HepG2 (cell line): Measurements from ENCODE around the gene GCN1. TPM values are rescaled to one million over a fixed set of nuclear protein-coding genes. Genes with fewer than 3 reads are reported as not detected.

Source experiments
- GABPA ChIP-seq, 2 experiments: IDR thresholded peaks; 2 replicates each; pipeline ENCODE4 v1.6.1; 2011 to 2016; ENCODE audit warnings: low read depth in 2 of 2, low read length in 1 of 2, missing biosample characterization in 1 of 2, missing genetic modification characterization in 1 of 2
- GMEB1 ChIP-seq: sonication (generic); formaldehyde crosslinking; IDR thresholded peaks from 2 replicates; pipeline ENCODE4 v1.5.1; 2020; ENCODE audit warnings: missing genetic modification reagents, mild to moderate bottlenecking, borderline replicate concordance
- RXRA ChIP-seq: sonication (generic); formaldehyde crosslinking; IDR thresholded peaks from 2 replicates; pipeline ENCODE4 v1.5.1; 2020; ENCODE audit warnings: missing genetic modification reagents
- RXRB ChIP-seq: IDR thresholded peaks from 2 replicates; pipeline ENCODE4 v1.6.1; 2016; ENCODE audit warnings: borderline replicate concordance, missing genetic modification reagents, missing compliant biosample characterization
- SAP130 ChIP-seq: IDR thresholded peaks from 2 replicates; pipeline ENCODE4 v1.6.1; 2016; ENCODE audit warnings: low read depth
- SMAD1 ChIP-seq: sonication (generic); formaldehyde crosslinking; IDR thresholded peaks from 2 replicates; pipeline ENCODE4 v1.4.0; 2020; ENCODE audit warnings: missing genetic modification reagents, low read depth, mild to moderate bottlenecking, borderline replicate concordance
- SP1 ChIP-seq, 2 experiments: fragments of 450-650 bp in 1 of 2; sonication (generic) in 1 of 2; formaldehyde crosslinking in 1 of 2; IDR thresholded peaks; 2 replicates each; pipeline versions ENCODE4 v1.4.0 to v1.6.1; 2016 to 2020; ENCODE audit warnings: missing genetic modification reagents in 1 of 2
- SRY ChIP-seq: sonication (generic); formaldehyde crosslinking; IDR thresholded peaks from 2 replicates; pipeline ENCODE4 v1.8.0; 2022; ENCODE audit warnings: mild to moderate bottlenecking, missing genetic modification reagents
- TFAP4 ChIP-seq: sonication (generic); IDR thresholded peaks from 2 replicates; pipeline ENCODE4 v1.6.1; 2016; ENCODE audit warnings: low read depth, borderline replicate concordance
- WIZ ChIP-seq: sonication (generic); formaldehyde crosslinking; IDR thresholded peaks from 2 replicates; pipeline ENCODE4 v1.5.1; 2020; ENCODE audit warnings: mild to moderate bottlenecking, missing genetic modification reagents
- ZFP36L1 ChIP-seq: sonication (generic); formaldehyde crosslinking; IDR thresholded peaks from 2 replicates; pipeline ENCODE4 v1.8.0; 2022; ENCODE audit warnings: mild to moderate bottlenecking, missing genetic modification reagents, moderate library complexity
- ZNF713 ChIP-seq: sonication (generic); formaldehyde crosslinking; IDR thresholded peaks from 2 replicates; pipeline ENCODE4 v1.4.0; 2020; ENCODE audit warnings: mild to moderate bottlenecking, missing genetic modification reagents
- ZNF83 ChIP-seq: sonication (generic); formaldehyde crosslinking; IDR thresholded peaks from 2 replicates; pipeline ENCODE4 v1.4.0; 2020; ENCODE audit warnings: missing genetic modification reagents, mild to moderate bottlenecking, borderline replicate concordance
- ZSCAN21 ChIP-seq: sonication (generic); formaldehyde crosslinking; IDR thresholded peaks from 2 replicates; pipeline ENCODE4 v1.8.0; 2022; ENCODE audit warnings: mild to moderate bottlenecking, missing genetic modification reagents, moderate library complexity, borderline replicate concordance
- polyA plus RNA-seq, 8 experiments: library from polyadenylated mRNA; depleted of rRNA in 3 of 8; stranded (reverse) in 7 of 8; unstranded in 1 of 8; fragments of >200 nt; fragmentation: Illumina TruSeq in 4 of 8; extraction: Trizol in 4 of 8; gene quantifications; 2 replicates each; pipeline versions ENCODE4 v1.2.1 to v1.2.3, GENCODE V29; 2011 to 2016; ENCODE audit warnings: low read depth in 4 of 8, missing spikeins in 1 of 8, mixed read lengths in 1 of 8; ENCODE audit not compliant: insufficient read depth in 1 of 8
- total RNA-seq, 5 experiments: library from RNA; depleted of rRNA; stranded (reverse); fragments of >200 nt; fragmentation: Illumina TruSeq; extraction: Trizol; gene quantifications; 2 replicates each; pipeline ENCODE4 v1.2.3, GENCODE V29; 2016; ENCODE audit warnings: low read depth in 1 of 5
- TF ChIP-seq, protein P1 (sequence below): sonication (generic); formaldehyde crosslinking; IDR thresholded peaks from 2 replicates; pipeline ENCODE4 v1.4.0; 2020; ENCODE audit warnings: missing genetic modification reagents
- TF ChIP-seq, protein P2 (sequence below): IDR thresholded peaks from 2 replicates; pipeline ENCODE4 v1.6.1; 2012; ENCODE audit warnings: inconsistent platforms
- TF ChIP-seq, protein P3 (sequence below): sonication (generic); formaldehyde crosslinking; IDR thresholded peaks from 2 replicates; pipeline ENCODE4 v1.4.0; 2020; ENCODE audit warnings: missing genetic modification reagents, borderline replicate concordance
- TF ChIP-seq, protein P4 (sequence below): sonication (generic); formaldehyde crosslinking; IDR thresholded peaks from 2 replicates; pipeline ENCODE4 v1.8.0; 2022; ENCODE audit warnings: missing genetic modification reagents, low read depth, mild to moderate bottlenecking, borderline replicate concordance

GCN1 gene
- total and polyA plus RNA-seq, 2 of the 13 experiments (the other 11 are each of a cell fraction or from before 2014, with no cell fraction given): 58.2 to 83.0 TPM

DNA sequence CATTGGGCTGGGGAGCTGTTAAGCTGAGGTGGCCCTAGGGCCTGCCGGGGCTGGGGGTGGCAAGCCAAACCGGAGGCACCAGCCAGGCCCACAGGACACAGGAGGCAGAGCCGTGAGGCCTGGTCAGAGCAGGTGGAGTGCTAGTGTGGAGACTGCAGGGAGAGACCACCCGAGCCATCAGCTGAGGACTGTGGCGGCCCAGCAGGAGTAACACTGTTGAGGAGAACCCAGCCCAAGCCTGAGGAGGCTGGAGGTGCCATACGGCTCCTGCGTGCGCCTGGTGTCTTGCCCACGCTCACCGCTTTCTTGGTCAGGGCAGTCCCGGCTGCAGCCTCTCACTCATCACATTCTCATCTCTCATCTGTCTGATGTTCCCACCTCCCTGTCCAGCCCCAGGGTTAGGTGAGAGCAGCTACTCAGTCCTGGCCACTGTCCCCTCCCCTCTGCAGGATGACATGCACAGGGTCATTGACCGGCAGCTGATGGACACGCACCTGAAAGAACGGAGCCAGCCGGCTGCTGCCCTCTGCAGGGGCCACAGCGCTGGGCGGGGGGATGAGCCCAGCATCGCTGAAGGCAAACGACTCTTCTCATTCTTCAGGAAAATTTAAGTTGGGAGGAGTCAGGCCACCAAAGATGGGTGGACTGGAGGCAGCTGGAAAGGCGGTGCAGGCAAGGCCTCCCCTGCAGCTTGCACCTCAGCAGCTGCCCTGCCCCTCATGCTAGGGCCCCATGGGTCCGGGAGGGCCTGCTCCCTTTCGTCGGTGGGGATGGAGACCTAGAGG is 101.8 kb downstream of the GCN1 start (continued):
- no peak for TF ChIP-seq ZFP36L1 (CRISPR knock-in tag)
- no peak for TF ChIP-seq ZSCAN21 (CRISPR knock-in tag)
- TF ChIP-seq SRY (CRISPR knock-in tag): no peak
- peak; percentile 86; the same call in 1 of the 2 replicates for TF ChIP-seq TFAP4
- peak; percentile 63 for TF ChIP-seq SAP130 (CRISPR knock-in tag)
- TF ChIP-seq RXRA (CRISPR knock-in tag): peak; percentile 93
- TF ChIP-seq, protein P1, sequence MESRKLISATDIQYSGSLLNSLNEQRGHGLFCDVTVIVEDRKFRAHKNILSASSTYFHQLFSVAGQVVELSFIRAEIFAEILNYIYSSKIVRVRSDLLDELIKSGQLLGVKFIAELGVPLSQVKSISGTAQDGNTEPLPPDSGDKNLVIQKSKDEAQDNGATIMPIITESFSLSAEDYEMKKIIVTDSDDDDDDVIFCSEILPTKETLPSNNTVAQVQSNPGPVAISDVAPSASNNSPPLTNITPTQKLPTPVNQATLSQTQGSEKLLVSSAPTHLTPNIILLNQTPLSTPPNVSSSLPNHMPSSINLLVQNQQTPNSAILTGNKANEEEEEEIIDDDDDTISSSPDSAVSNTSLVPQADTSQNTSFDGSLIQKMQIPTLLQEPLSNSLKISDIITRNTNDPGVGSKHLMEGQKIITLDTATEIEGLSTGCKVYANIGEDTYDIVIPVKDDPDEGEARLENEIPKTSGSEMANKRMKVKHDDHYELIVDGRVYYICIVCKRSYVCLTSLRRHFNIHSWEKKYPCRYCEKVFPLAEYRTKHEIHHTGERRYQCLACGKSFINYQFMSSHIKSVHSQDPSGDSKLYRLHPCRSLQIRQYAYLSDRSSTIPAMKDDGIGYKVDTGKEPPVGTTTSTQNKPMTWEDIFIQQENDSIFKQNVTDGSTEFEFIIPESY (CRISPR knock-in tag): 0 out of 2 replicates have a peak, but pooled peaks have one; percentile 28
- TF ChIP-seq, protein P2, sequence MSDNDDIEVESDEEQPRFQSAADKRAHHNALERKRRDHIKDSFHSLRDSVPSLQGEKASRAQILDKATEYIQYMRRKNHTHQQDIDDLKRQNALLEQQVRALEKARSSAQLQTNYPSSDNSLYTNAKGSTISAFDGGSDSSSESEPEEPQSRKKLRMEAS: peak; percentile 39; the same call in 1 of the 2 replicates
- TF ChIP-seq WIZ (CRISPR knock-in tag): no peak
- TF ChIP-seq GABPA (IDR thresholded peaks at IDR 0.05; ENCODE audit: low read depth, low read length): no peak
- TF ChIP-seq GABPA (CRISPR knock-in tag; IDR thresholded peaks at IDR 0.05; ENCODE audit: low read depth): no peak
- TF ChIP-seq SMAD1 (CRISPR knock-in tag): no peak
- TF ChIP-seq, protein P3, sequence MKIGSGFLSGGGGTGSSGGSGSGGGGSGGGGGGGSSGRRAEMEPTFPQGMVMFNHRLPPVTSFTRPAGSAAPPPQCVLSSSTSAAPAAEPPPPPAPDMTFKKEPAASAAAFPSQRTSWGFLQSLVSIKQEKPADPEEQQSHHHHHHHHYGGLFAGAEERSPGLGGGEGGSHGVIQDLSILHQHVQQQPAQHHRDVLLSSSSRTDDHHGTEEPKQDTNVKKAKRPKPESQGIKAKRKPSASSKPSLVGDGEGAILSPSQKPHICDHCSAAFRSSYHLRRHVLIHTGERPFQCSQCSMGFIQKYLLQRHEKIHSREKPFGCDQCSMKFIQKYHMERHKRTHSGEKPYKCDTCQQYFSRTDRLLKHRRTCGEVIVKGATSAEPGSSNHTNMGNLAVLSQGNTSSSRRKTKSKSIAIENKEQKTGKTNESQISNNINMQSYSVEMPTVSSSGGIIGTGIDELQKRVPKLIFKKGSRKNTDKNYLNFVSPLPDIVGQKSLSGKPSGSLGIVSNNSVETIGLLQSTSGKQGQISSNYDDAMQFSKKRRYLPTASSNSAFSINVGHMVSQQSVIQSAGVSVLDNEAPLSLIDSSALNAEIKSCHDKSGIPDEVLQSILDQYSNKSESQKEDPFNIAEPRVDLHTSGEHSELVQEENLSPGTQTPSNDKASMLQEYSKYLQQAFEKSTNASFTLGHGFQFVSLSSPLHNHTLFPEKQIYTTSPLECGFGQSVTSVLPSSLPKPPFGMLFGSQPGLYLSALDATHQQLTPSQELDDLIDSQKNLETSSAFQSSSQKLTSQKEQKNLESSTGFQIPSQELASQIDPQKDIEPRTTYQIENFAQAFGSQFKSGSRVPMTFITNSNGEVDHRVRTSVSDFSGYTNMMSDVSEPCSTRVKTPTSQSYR (CRISPR knock-in tag): 0 out of 2 replicates have a peak, but pooled peaks have one; percentile 12
- no peak for TF ChIP-seq ZNF83
- TF ChIP-seq GMEB1 (CRISPR knock-in tag): no peak
- TF ChIP-seq SP1 (IDR thresholded peaks at IDR 0.05): no peak
- TF ChIP-seq SP1 (CRISPR knock-in tag; IDR thresholded peaks at IDR 0.05): no peak
- TF ChIP-seq RXRB (CRISPR knock-in tag): peak; percentile 95
- TF ChIP-seq ZNF713: no peak
- TF ChIP-seq, protein P4, sequence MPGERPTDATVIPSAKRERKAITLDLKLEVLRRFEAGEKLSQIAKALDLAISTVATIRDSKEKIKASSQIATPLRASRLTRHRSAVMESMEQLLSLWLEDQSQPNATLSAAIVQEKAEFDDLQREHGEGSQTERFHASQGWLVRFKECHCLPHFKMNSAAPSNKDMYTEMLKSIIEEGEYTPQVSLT (CRISPR knock-in tag): no peak
